HCT116 (cell line): ENCODE results near the gene MS4A4E.
A peak's percentile ranks its signal among the peaks of the same experiment; 100 is the strongest.

Experiments used
- CTCF ChIP-seq, 3 experiments: fragments of 200-600 bp in 1 of 3; sonication (generic) in 1 of 3; IDR thresholded peaks in 2 of 3; conservative IDR thresholded peaks in 1 of 3; 2 replicates each; pipeline ENCODE4 v1.5.1; 2012 to 2017; ENCODE audit warnings: low read depth in 2 of 3, low read length in 2 of 3, antibody characterized with exemption in 1 of 3, borderline replicate concordance in 1 of 3, control low read depth in 1 of 3, mild to moderate bottlenecking in 1 of 3, mixed read lengths in 1 of 3, mixed run types in 1 of 3, moderate library complexity in 1 of 3; ENCODE audit not compliant: insufficient read depth in 1 of 3
- EGR1 ChIP-seq: IDR thresholded peaks from 2 replicates; pipeline ENCODE4 v1.6.1; 2012; ENCODE audit warnings: low read depth
- EZH2 ChIP-seq: fragments of 200-600 bp; sonication (generic); IDR thresholded peaks from 2 replicates; pipeline ENCODE4 v1.6.1; 2017; ENCODE audit warnings: antibody characterized with exemption, mixed run types
- EZH2phosphoT487 ChIP-seq: fragments of 200-600 bp; IDR thresholded peaks from 2 replicates; pipeline ENCODE4 v1.6.1; 2018; ENCODE audit warnings: antibody characterized with exemption, borderline replicate concordance
- FOSL1 ChIP-seq: IDR thresholded peaks from 2 replicates; pipeline ENCODE4 v1.6.1; 2012; ENCODE audit warnings: low read depth
- POLR2A ChIP-seq: IDR thresholded peaks from 2 replicates; pipeline ENCODE4 v1.7.0; 2011; ENCODE audit warnings: borderline replicate concordance; ENCODE audit not compliant: insufficient read depth, insufficient read length; ENCODE audit errors: extremely low read depth
- POLR2AphosphoS5 ChIP-seq: IDR thresholded peaks from 2 replicates; pipeline ENCODE4 v1.6.1; 2011; ENCODE audit warnings: mild to moderate bottlenecking, low read depth, low read length, moderate library complexity
- SIN3A ChIP-seq: IDR thresholded peaks from 2 replicates; pipeline ENCODE4 v1.6.1; 2012; ENCODE audit warnings: low read depth
- SP1 ChIP-seq: IDR thresholded peaks from 2 replicates; pipeline ENCODE4 v1.6.1; 2012; ENCODE audit warnings: low read depth
- ZFX ChIP-seq: fragments of 450-650 bp; IDR thresholded peaks from 2 replicates; pipeline ENCODE4 v1.6.1; 2017
- TF ChIP-seq, protein P1 (sequence below): IDR thresholded peaks from 2 replicates; pipeline ENCODE4 v1.6.1; 2012; ENCODE audit warnings: low read depth

GRCh38 chr11:60265373-60266214 is 22.7 kb upstream of the MS4A4E start:
- TF ChIP-seq EZH2 (no peak), POLR2A (no peak), ZFX (no peak), CTCF (IDR thresholded peaks at IDR 0.05 in 2 of 3, conservative IDR thresholded peaks at IDR 0.05 in 1 of 3; ENCODE audit: borderline replicate concordance in 1 of 3, insufficient read depth in 1 of 3, low read depth in 2 of 3, low read length in 2 of 3) (peak; percentile 56 to 79 (median 67)), POLR2AphosphoS5 (no peak), EZH2phosphoT487 (no peak), SIN3A (no peak), SP1 (no peak), EGR1 (no peak), FOSL1 (no peak)
- TF ChIP-seq, protein P1, sequence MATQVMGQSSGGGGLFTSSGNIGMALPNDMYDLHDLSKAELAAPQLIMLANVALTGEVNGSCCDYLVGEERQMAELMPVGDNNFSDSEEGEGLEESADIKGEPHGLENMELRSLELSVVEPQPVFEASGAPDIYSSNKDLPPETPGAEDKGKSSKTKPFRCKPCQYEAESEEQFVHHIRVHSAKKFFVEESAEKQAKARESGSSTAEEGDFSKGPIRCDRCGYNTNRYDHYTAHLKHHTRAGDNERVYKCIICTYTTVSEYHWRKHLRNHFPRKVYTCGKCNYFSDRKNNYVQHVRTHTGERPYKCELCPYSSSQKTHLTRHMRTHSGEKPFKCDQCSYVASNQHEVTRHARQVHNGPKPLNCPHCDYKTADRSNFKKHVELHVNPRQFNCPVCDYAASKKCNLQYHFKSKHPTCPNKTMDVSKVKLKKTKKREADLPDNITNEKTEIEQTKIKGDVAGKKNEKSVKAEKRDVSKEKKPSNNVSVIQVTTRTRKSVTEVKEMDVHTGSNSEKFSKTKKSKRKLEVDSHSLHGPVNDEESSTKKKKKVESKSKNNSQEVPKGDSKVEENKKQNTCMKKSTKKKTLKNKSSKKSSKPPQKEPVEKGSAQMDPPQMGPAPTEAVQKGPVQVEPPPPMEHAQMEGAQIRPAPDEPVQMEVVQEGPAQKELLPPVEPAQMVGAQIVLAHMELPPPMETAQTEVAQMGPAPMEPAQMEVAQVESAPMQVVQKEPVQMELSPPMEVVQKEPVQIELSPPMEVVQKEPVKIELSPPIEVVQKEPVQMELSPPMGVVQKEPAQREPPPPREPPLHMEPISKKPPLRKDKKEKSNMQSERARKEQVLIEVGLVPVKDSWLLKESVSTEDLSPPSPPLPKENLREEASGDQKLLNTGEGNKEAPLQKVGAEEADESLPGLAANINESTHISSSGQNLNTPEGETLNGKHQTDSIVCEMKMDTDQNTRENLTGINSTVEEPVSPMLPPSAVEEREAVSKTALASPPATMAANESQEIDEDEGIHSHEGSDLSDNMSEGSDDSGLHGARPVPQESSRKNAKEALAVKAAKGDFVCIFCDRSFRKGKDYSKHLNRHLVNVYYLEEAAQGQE = no peak
